Measurements from ENCODE around the gene A3GALT2. TPM values are rescaled to one million over a fixed set of nuclear protein-coding genes. Genes with fewer than 3 reads are reported as not detected.

A3GALT2 gene
- polyA plus RNA-seq, 1 of the 3 experiments (the other 2 are of a cell fraction): 0.07 TPM

GRCh38 chr1:33265780-33266605 lies 54.9 kb downstream of the A3GALT2 start:
- Histone ChIP-seq H3K4me1 (ENCODE audit: control insufficient read depth in 1 of 2, insufficient read depth in 2 of 2, low read depth in 1 of 2, low read length in 1 of 2) (peaks cover 0 to 21% of the 10 kb centered on the region in 2 experiments; a peak in 1 of 4 replicates), H2AFZ (ENCODE audit: low read depth) (no peak overlapping the region), H3K27me3 (ENCODE audit: insufficient read depth) (no peaks in the 10 kb centered on the region), H3F3A (replicated peaks; ENCODE audit: insufficient read depth) (no peaks in the 10 kb centered on the region), H3K9ac (no peak overlapping the region), H3K9me3 (no peaks in the 10 kb centered on the region), H3K4me3 (ENCODE audit: low read depth in 2 of 2, low read length in 1 of 2) (no peak overlapping the region), H3K36me3 (replicated peaks in 1 of 2; ENCODE audit: control insufficient read depth in 1 of 2, insufficient read depth in 2 of 2, low read length in 1 of 2) (peaks cover 6 to 13% of the 10 kb centered on the region in 2 experiments), H3K4me2 (no peak overlapping the region), H3K27ac (ENCODE audit: low read depth in 2 of 2, low read length in 1 of 2) (no peak overlapping the region), H4K20me1 (ENCODE audit: insufficient read depth) (peaks cover 94% of the 10 kb centered on the region), H3K79me2 (ENCODE audit: insufficient read depth) (peaks cover 95% of the 10 kb centered on the region), H3K9me2 (no peaks in the 10 kb centered on the region)
- no peak for TF ChIP-seq SIN3A (IDR thresholded peaks at IDR 0.05; ENCODE audit: borderline replicate concordance, low read depth, low read length)
- TF ChIP-seq NRF1 (IDR thresholded peaks at IDR 0.05; ENCODE audit: low read depth, low read length): no peak
- TF ChIP-seq POLR2AphosphoS5 (IDR thresholded peaks at IDR 0.05; ENCODE audit: low read depth, low read length): no peak
- ChIA-PET CTCF (interaction anchor here (0.7 to 2.1 kb wide), 2 partner anchors 11 to 30 kb away, joined by 3 to 11 read pairs; no protein-coding TSS in a partner anchor), POLR2A (no interaction called here)
- WGBS (ENCODE audit: low lambda C conversion rate): 89% methylated on average over 10 of the region's 10 CpGs
- DNase-seq: no peak

GRCh38 chr1:33263890-33264504 lies 56.9 kb downstream of the A3GALT2 start:
- H3K9me3 ChIP-seq: no peaks in the 10 kb centered on the region
- H3K4me2 ChIP-seq: no peak overlapping the region
- no peaks in the 10 kb centered on the region for H3F3A ChIP-seq (replicated peaks; ENCODE audit: insufficient read depth)
- H3K4me3 ChIP-seq (ENCODE audit: low read depth in 2 of 2, low read length in 1 of 2): no peak overlapping the region
- H3K9ac ChIP-seq: no peak overlapping the region
- DNase-seq: no peak
- peaks cover 0 to 5% of the 10 kb centered on the region in 2 experiments for H3K36me3 ChIP-seq (replicated peaks in 1 of 2; ENCODE audit: control insufficient read depth in 1 of 2, insufficient read depth in 2 of 2, low read length in 1 of 2)
- peaks cover 99% of the 10 kb centered on the region for H3K79me2 ChIP-seq (ENCODE audit: insufficient read depth)
- ChIA-PET POLR2A (no interaction called here), CTCF (interaction anchor here (1.6 to 2.1 kb wide), 2 partner anchors 32 to 137 kb away, joined by 4 to 11 read pairs; no protein-coding TSS in a partner anchor)
- peak overlapping the region in 1 of 2 experiments; percentile 59; a peak in 1 of 4 replicates for H3K27ac ChIP-seq (ENCODE audit: low read depth in 2 of 2, low read length in 1 of 2)
- no peak for TF ChIP-seq EZH2phosphoT487 (IDR thresholded peaks at IDR 0.05; ENCODE audit: borderline replicate concordance, low read depth)
- no peak for TF ChIP-seq GABPA (IDR thresholded peaks at IDR 0.05; ENCODE audit: low read depth)
- no peak for TF ChIP-seq RXRA (IDR thresholded peaks at IDR 0.05; ENCODE audit: borderline replicate concordance, low read depth)
- TF ChIP-seq FOSL2 (IDR thresholded peaks at IDR 0.05; ENCODE audit: borderline replicate concordance, low read depth): no peak
- no peak for TF ChIP-seq TAF1 (IDR thresholded peaks at IDR 0.05; ENCODE audit: borderline replicate concordance, low read depth, low read length)
- TF ChIP-seq CHD2 (IDR thresholded peaks at IDR 0.05; ENCODE audit: low read length, partially characterized antibody): no peak
- TF ChIP-seq POLR2AphosphoS5 (IDR thresholded peaks at IDR 0.05; ENCODE audit: low read depth, low read length): no peak
- TF ChIP-seq GATA2 (CRISPR knock-in tag; IDR thresholded peaks at IDR 0.05): no peak
- TF ChIP-seq MAX (IDR thresholded peaks at IDR 0.05; ENCODE audit: low read depth): no peak
- no peak for TF ChIP-seq FOXM1 (IDR thresholded peaks at IDR 0.05; ENCODE audit: low read depth)
- WGBS (ENCODE audit: low lambda C conversion rate): 95% methylated on average over 2 of the region's 5 CpGs
- no peaks in the 10 kb centered on the region for H3K27me3 ChIP-seq (ENCODE audit: insufficient read depth)
- no peak overlapping the region for H2AFZ ChIP-seq (ENCODE audit: low read depth)
- H3K9me2 ChIP-seq: no peaks in the 10 kb centered on the region
- H4K20me1 ChIP-seq (ENCODE audit: insufficient read depth): peaks cover 86% of the 10 kb centered on the region
- H3K4me1 ChIP-seq (ENCODE audit: control insufficient read depth in 1 of 2, insufficient read depth in 2 of 2, low read depth in 1 of 2, low read length in 1 of 2): peaks cover 3 to 40% of the 10 kb centered on the region in 2 experiments; a peak in 2 of 4 replicates

Data from SK-N-SH (cell line).